Measurements from ENCODE around the gene RNASE8. TPM values are rescaled to one million over a fixed set of nuclear protein-coding genes. Genes with fewer than 3 reads are reported as not detected.
A peak's percentile ranks its signal among the peaks of the same experiment; 100 is the strongest.

RNASE8 gene
- total RNA-seq, 1 donor from 2014 or later: not detected

DNA sequence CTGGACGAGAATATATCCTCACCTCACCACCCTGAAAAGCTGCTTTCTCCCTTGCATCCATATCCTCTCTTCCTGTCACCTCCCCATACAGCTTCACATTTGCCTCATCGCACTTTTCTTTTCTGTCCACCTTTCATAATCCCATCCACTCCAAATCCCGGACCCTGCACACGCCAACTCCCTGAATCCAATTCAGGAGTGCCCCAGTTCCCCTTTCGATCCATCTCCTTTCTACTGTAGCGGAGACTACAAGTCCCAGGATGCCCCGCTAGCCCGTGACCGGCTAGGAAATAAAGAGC lies 45.7 kb downstream of the RNASE8 start:
- H3K27ac Mint-ChIP-seq: peak overlapping the region; percentile 95

DNA sequence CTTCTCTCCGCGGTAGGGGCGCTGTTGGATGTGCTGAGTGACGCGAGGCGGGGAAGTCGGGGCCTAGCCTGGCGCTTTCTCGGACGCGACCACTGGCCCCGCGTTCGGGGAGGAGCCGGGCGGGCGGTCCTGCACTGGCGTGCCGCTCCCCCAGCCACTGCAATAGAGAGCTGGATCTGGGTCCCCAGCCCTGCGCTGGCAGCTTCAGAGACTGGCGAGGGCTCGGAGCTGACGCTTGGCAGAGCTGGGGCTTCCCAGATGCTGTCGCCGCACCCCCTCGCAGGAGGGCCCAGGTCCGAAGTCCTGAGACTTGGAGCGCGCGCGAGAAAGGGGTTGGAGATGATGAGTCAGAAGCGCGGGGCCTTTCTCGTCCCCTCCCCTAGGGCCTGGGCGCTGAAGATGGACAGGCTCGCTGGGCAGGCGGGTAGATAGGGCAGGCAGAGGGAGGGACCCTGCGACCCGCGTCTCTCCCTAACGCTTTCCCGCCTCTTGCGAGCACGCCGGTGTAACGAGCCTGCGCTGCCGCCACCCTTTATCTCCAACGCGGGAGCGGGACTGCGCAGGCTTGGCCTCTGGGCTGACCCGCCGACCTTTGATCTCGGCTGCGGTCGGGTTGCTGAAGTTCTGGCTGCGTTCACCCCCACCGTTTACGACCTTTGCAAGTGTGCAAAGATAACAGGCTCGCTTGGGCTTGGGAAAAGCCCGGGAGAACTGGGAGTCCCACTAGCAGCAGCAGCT lies 46.3 kb downstream of the RNASE8 start:
- peaks cover 56% of the 10 kb centered on the region for H3K4me1 Mint-ChIP-seq
- peak; percentile 80 to 92 for DNase-seq (ENCODE audit: low spot score in 2 of 2, unreplicated experiment in 2 of 2)
- H3K27ac Mint-ChIP-seq: peak overlapping the region; percentile 95
- peak overlapping the region; percentile 84 for H3K4me3 Mint-ChIP-seq
- H3K27me3 Mint-ChIP-seq (ENCODE audit: low read depth): no peaks in the 10 kb centered on the region
- H3K36me3 Mint-ChIP-seq: no peaks in the 10 kb centered on the region
- TF ChIP-seq, protein P1, sequence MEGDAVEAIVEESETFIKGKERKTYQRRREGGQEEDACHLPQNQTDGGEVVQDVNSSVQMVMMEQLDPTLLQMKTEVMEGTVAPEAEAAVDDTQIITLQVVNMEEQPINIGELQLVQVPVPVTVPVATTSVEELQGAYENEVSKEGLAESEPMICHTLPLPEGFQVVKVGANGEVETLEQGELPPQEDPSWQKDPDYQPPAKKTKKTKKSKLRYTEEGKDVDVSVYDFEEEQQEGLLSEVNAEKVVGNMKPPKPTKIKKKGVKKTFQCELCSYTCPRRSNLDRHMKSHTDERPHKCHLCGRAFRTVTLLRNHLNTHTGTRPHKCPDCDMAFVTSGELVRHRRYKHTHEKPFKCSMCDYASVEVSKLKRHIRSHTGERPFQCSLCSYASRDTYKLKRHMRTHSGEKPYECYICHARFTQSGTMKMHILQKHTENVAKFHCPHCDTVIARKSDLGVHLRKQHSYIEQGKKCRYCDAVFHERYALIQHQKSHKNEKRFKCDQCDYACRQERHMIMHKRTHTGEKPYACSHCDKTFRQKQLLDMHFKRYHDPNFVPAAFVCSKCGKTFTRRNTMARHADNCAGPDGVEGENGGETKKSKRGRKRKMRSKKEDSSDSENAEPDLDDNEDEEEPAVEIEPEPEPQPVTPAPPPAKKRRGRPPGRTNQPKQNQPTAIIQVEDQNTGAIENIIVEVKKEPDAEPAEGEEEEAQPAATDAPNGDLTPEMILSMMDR (IDR thresholded peaks at IDR 0.05; ENCODE audit: unreplicated experiment): peak; percentile 62
- no peaks in the 10 kb centered on the region for H3K9me3 Mint-ChIP-seq

More for the DNA sequence above, 45.7 kb downstream of the RNASE8 start:
- Mint-ChIP-seq H3K36me3 (no peaks in the 10 kb centered on the region), H3K4me3 (peak overlapping the region; percentile 84), H3K9me3 (no peaks in the 10 kb centered on the region), H3K4me1 (peaks cover 59% of the 10 kb centered on the region), H3K27me3 (ENCODE audit: low read depth) (no peaks in the 10 kb centered on the region)
- DNase-seq (ENCODE audit: low spot score in 2 of 2, unreplicated experiment in 2 of 2): no peak
- TF ChIP-seq, protein P1 (IDR thresholded peaks at IDR 0.05; ENCODE audit: unreplicated experiment): no peak

DNA sequence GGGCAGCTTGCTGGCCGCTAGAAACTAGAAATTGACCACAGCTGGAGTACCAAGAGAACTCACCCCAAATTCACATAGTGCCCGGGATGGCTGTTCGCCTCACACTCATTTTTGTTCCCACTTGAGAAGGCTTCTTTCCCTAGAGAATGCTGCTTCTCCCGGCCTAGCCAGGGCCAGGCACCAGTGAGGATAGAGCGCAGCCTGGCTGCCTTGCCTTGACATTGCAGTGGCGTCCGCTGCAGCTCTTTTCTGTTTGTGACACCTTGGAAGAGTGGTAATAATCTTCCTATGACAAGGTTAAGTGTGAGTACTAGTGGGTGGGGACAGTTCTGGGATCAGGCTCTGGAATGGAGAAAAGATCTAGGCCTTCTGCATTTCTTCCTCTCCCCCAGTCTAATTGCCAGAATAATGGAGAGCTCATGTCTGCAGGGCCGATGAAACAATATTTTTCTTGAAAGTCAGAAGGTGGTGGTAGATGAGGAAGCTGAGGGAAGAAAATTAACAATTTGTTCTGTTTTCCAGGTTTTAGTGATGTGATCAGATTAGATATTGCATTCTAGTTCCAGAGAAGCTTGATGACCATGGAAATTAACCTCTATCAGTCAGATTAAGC lies 46.9 kb downstream of the RNASE8 start:
- Mint-ChIP-seq H3K27me3 (ENCODE audit: low read depth) (no peaks in the 10 kb centered on the region), H3K4me1 (peaks cover 52% of the 10 kb centered on the region), H3K36me3 (no peaks in the 10 kb centered on the region), H3K9me3 (no peaks in the 10 kb centered on the region), H3K27ac (peak overlapping the region; percentile 95), H3K4me3 (peak overlapping the region; percentile 84)
- TF ChIP-seq, protein P1 (IDR thresholded peaks at IDR 0.05; ENCODE audit: unreplicated experiment): peak; percentile 59
- peak in 1 of 2 experiments; percentile 72 for DNase-seq (ENCODE audit: low spot score in 2 of 2, unreplicated experiment in 2 of 2)

DNA sequence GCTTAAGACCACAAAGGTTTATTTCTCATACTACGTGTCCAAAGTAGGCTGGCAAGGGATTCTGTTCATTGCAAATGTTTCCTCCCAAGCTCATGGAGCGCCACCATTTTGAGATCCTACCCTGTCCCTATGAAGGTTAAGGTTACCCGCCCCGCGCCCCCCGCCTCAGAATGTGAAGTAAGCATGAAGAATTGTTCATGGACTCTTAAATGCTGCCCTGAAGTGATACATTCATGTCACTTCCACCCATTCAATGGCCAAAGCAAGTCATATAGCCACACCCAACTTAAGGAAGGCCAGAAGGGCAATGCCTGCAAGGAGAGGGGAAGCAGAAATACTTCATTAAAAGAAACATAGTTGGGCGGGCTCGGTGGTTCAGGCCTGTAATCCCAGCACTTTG lies 47.5 kb downstream of the RNASE8 start:
- peak overlapping the region; percentile 95 for H3K27ac Mint-ChIP-seq
- no peaks in the 10 kb centered on the region for H3K36me3 Mint-ChIP-seq
- TF ChIP-seq, protein P1 (IDR thresholded peaks at IDR 0.05; ENCODE audit: unreplicated experiment): no peak
- H3K27me3 Mint-ChIP-seq (ENCODE audit: low read depth): no peaks in the 10 kb centered on the region
- no peaks in the 10 kb centered on the region for H3K9me3 Mint-ChIP-seq
- peak overlapping the region; percentile 84 for H3K4me3 Mint-ChIP-seq
- DNase-seq (ENCODE audit: low spot score in 2 of 2, unreplicated experiment in 2 of 2): no peak
- H3K4me1 Mint-ChIP-seq: peaks cover 53% of the 10 kb centered on the region

DNA sequence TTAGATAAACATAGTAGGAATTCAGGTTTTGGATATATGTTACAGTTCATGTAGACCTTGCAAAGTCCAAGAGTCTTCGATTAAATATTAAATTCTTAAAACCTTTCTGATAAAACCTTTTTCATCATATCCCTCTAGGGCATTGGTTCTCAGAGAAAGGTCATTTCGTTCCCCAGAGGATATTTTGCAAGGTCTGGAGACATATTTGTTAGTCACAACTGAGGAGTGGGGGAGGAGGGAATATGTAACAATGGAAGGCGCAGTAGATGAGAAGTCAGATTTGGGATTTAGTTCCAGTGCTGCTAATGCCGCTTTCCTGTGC lies 48.5 kb downstream of the RNASE8 start:
- Mint-ChIP-seq H3K9me3 (no peaks in the 10 kb centered on the region), H3K4me3 (no peak overlapping the region), H3K27ac (peak overlapping the region; percentile 64), H3K4me1 (peaks cover 54% of the 10 kb centered on the region), H3K27me3 (ENCODE audit: low read depth) (no peaks in the 10 kb centered on the region), H3K36me3 (no peaks in the 10 kb centered on the region)
- TF ChIP-seq, protein P1 (IDR thresholded peaks at IDR 0.05; ENCODE audit: unreplicated experiment): no peak
- DNase-seq (ENCODE audit: low spot score in 2 of 2, unreplicated experiment in 2 of 2): no peak

All from mesothelial cell of epicardium (in vitro differentiated cells).